GM12873 (cell line): ENCODE results near the gene TIAM2.

Source experiments
- CTCF ChIP-seq: IDR thresholded peaks from 2 replicates; pipeline ENCODE4 v1.5.1; 2012; ENCODE audit warnings: low read depth, mild to moderate bottlenecking, moderate library complexity, low read length, control low read depth; ENCODE audit not compliant: insufficient read depth; ENCODE audit errors: missing control alignments

Gene TIAM2

GRCh38 chr6:155108070-155108820, 113.1 kb downstream of the TIAM2 start:
- no peak for TF ChIP-seq CTCF

- no peak for TF ChIP-seq CTCF
Observed at GRCh38 chr6:155110721-155111120, 115.6 kb downstream of the TIAM2 start.

- no peak for TF ChIP-seq CTCF
Observed at GRCh38 chr6:155112757-155113156, 117.6 kb downstream of the TIAM2 start.

GRCh38 chr6:155115893-155116570, 120.9 kb downstream of the TIAM2 start:
- TF ChIP-seq CTCF = no peak

- no peak for TF ChIP-seq CTCF
Observed at GRCh38 chr6:155116571-155116910, 121.4 kb downstream of the TIAM2 start.

GRCh38 chr6:155117256-155117655, 122.1 kb downstream of the TIAM2 start:
- TF ChIP-seq CTCF = no peak

GRCh38 chr6:155117785-155118184, 122.7 kb downstream of the TIAM2 start:
- no peak for TF ChIP-seq CTCF
